ENCODE results near the gene ALDH18A1.

The ALDH18A1 gene

GRCh38 chr10:95559896-95560277 is 96.6 kb downstream of the ALDH18A1 start:
- peaks cover 15% of the 10 kb centered on the region for H3K27me3 ChIP-seq (ENCODE audit: insufficient read depth, poor library complexity, severe bottlenecking)
- H3K27ac ChIP-seq (replicated peaks) = no peak overlapping the region
- DNase-seq (ENCODE audit: low read depth in 1 of 2, low spot score in 1 of 2) = no peak
- TF ChIP-seq GABPA (IDR thresholded peaks at IDR 0.05; ENCODE audit: low read depth) (no peak), REST (IDR thresholded peaks at IDR 0.05; ENCODE audit: insufficient replicate concordance, low read depth) (no peak), SPI1 (IDR thresholded peaks at IDR 0.05; ENCODE audit: borderline replicate concordance, low read depth) (no peak)
- H3K4me3 ChIP-seq (replicated peaks; ENCODE audit: insufficient read depth, low read length) = no peak overlapping the region

- no peak for DNase-seq (ENCODE audit: low read depth in 1 of 2, low spot score in 1 of 2)
- Histone ChIP-seq H3K27me3 (ENCODE audit: insufficient read depth, poor library complexity, severe bottlenecking) (peaks cover 15% of the 10 kb centered on the region), H3K4me3 (replicated peaks; ENCODE audit: insufficient read depth, low read length) (no peak overlapping the region), H3K27ac (replicated peaks) (no peak overlapping the region)
- TF ChIP-seq POLR2AphosphoS5 (IDR thresholded peaks at IDR 0.05; ENCODE audit: low read depth) = no peak
- no peak for TF ChIP-seq REST (IDR thresholded peaks at IDR 0.05; ENCODE audit: insufficient replicate concordance, low read depth)
- no peak for TF ChIP-seq CTCF (IDR thresholded peaks at IDR 0.05; ENCODE audit: insufficient read depth, low read length)
- no peak for TF ChIP-seq GABPA (IDR thresholded peaks at IDR 0.05; ENCODE audit: low read depth)
- no peak for TF ChIP-seq SPI1 (IDR thresholded peaks at IDR 0.05; ENCODE audit: borderline replicate concordance, low read depth)
Observed at GRCh38 chr10:95559471-95559870, 97.0 kb downstream of the ALDH18A1 start.

- no peak overlapping the region for H3K27ac ChIP-seq (replicated peaks)
- H3K27me3 ChIP-seq (ENCODE audit: insufficient read depth, poor library complexity, severe bottlenecking) = peaks cover 15% of the 10 kb centered on the region
- DNase-seq (ENCODE audit: low read depth in 1 of 2, low spot score in 1 of 2) = no peak
- H3K4me3 ChIP-seq (replicated peaks; ENCODE audit: insufficient read depth, low read length) = no peak overlapping the region
- TF ChIP-seq SPI1 (IDR thresholded peaks at IDR 0.05; ENCODE audit: borderline replicate concordance, low read depth) = no peak
- no peak for TF ChIP-seq CTCF (IDR thresholded peaks at IDR 0.05; ENCODE audit: insufficient read depth, low read length)
- TF ChIP-seq REST (IDR thresholded peaks at IDR 0.05; ENCODE audit: insufficient replicate concordance, low read depth) = no peak
- no peak for TF ChIP-seq POLR2AphosphoS5 (IDR thresholded peaks at IDR 0.05; ENCODE audit: low read depth)
- TF ChIP-seq GABPA (IDR thresholded peaks at IDR 0.05; ENCODE audit: low read depth) = no peak
Observed at GRCh38 chr10:95558593-95559320, 97.8 kb downstream of the ALDH18A1 start.

All from HL-60 (cell line).